Measurements from ENCODE around the gene MCEMP1.

MCEMP1 gene

GRCh38 chr19:7643629-7644549 is 33.0 kb upstream of the MCEMP1 start:
- peak; percentile 25 for DNase-seq

GRCh38 chr19:7644550-7644877 is 32.4 kb upstream of the MCEMP1 start:
- DNase-seq, result no peak

- peak; percentile 93 for DNase-seq
These were observed 31.7 kb upstream of the MCEMP1 start for GRCh38 chr19:7645163-7645562.

GRCh38 chr19:7645656-7646425 is 31.0 kb upstream of the MCEMP1 start:
- DNase-seq, result peak; percentile 81

GRCh38 chr19:7646426-7646700 is 30.5 kb upstream of the MCEMP1 start:
- DNase-seq, result no peak

GRCh38 chr19:7647156-7647555 is 29.7 kb upstream of the MCEMP1 start:
- DNase-seq, result no peak

GRCh38 chr19:7648265-7649014 is 28.4 kb upstream of the MCEMP1 start:
- DNase-seq, result peak; percentile 48

GRCh38 chr19:7650148-7650547 is 26.7 kb upstream of the MCEMP1 start:
- no peak for DNase-seq

GRCh38 chr19:7652061-7652641 is 24.7 kb upstream of the MCEMP1 start:
- peak; percentile 100 for DNase-seq

GRCh38 chr19:7654401-7654800 is 22.5 kb upstream of the MCEMP1 start:
- DNase-seq, result no peak

- DNase-seq, result peak; percentile 87
These were observed 21.3 kb upstream of the MCEMP1 start for GRCh38 chr19:7655581-7655980.

GRCh38 chr19:7657131-7657751 is 19.6 kb upstream of the MCEMP1 start:
- DNase-seq, result peak; percentile 99

- peak; percentile 82 for DNase-seq
These were observed 18.6 kb upstream of the MCEMP1 start for GRCh38 chr19:7658219-7658686.

GRCh38 chr19:7661744-7662538 is 14.9 kb upstream of the MCEMP1 start:
- peak; percentile 69 for DNase-seq

GRCh38 chr19:7662657-7663056 is 14.2 kb upstream of the MCEMP1 start:
- no peak for DNase-seq

GRCh38 chr19:7663706-7664105 is 13.2 kb upstream of the MCEMP1 start:
- no peak for DNase-seq

- no peak for DNase-seq
These were observed 11.8 kb upstream of the MCEMP1 start for GRCh38 chr19:7665076-7665475.

- no peak for DNase-seq
These were observed 8.0 kb upstream of the MCEMP1 start, which contains the start of gene RETN for GRCh38 chr19:7668842-7669241. Gene RETN, plus strand, starts transcription at chr19:7669049. Its CDS starts 278 bp downstream, at chr19:7669327.

- DNase-seq, result no peak
These were observed 7.2 kb upstream of the MCEMP1 start for GRCh38 chr19:7669641-7670040.

- peak; percentile 64 for DNase-seq
These were observed 6.6 kb upstream of the MCEMP1 start for GRCh38 chr19:7670150-7670783.

- no peak for DNase-seq
These were observed 6.1 kb upstream of the MCEMP1 start for GRCh38 chr19:7670790-7671189.
